WTC11 (cell line): ENCODE results near the gene HYI. TPM values are rescaled to one million over a fixed set of nuclear protein-coding genes. Genes with fewer than 3 reads are reported as not detected.
A peak's percentile ranks its signal among the peaks of the same experiment; 100 is the strongest.

Source experiments
- CBFB ChIP-seq: sonication (generic); formaldehyde crosslinking; IDR thresholded peaks from 2 replicates; pipeline ENCODE4 v1.8.1; 2022; ENCODE audit warnings: mild to moderate bottlenecking, low read depth, missing genetic modification reagents
- FOXK1 ChIP-seq: sonication (generic); formaldehyde crosslinking; IDR thresholded peaks from 2 replicates; pipeline ENCODE4 v1.8.0; 2022; ENCODE audit warnings: mild to moderate bottlenecking, moderate library complexity, missing genetic modification reagents
- GRHL2 ChIP-seq: fragments of 250-450 bp; sonication (Bioruptor Pico); IDR thresholded peaks from 2 replicates; pipeline ENCODE4 v1.8.0; 2022; ENCODE audit warnings: mild to moderate bottlenecking, moderate library complexity; ENCODE audit not compliant: insufficient replicate concordance, severe bottlenecking
- JAZF1 ChIP-seq: fragments of 250-450 bp; sonication (Bioruptor Pico); IDR thresholded peaks from 2 replicates; pipeline ENCODE4 v1.9.0; 2021; ENCODE audit warnings: moderate library complexity, mild to moderate bottlenecking, inconsistent platforms
- MXD4 ChIP-seq: fragments of 250-450 bp; sonication (Bioruptor Pico); IDR thresholded peaks from 2 replicates; pipeline ENCODE4 v1.8.0; 2021; ENCODE audit warnings: mild to moderate bottlenecking, moderate library complexity, borderline replicate concordance
- NR3C1 ChIP-seq: sonication (generic); formaldehyde crosslinking; conservative IDR thresholded peaks from 2 replicates; pipeline ENCODE4 v1.8.1; 2023; ENCODE audit warnings: low read depth, mild to moderate bottlenecking, missing genetic modification reagents
- OVOL2 ChIP-seq: fragments of 250-450 bp; sonication (Bioruptor Pico); IDR thresholded peaks from 2 replicates; pipeline ENCODE4 v1.9.0; 2021; ENCODE audit warnings: mild to moderate bottlenecking, borderline replicate concordance
- TP53 ChIP-seq: sonication (generic); formaldehyde crosslinking; IDR thresholded peaks from 2 replicates; pipeline ENCODE4 v1.8.1; 2023; ENCODE audit warnings: mild to moderate bottlenecking, missing genetic modification reagents
- ZNF232 ChIP-seq: sonication (generic); formaldehyde crosslinking; IDR thresholded peaks from 2 replicates; pipeline ENCODE4 v1.8.0; 2022; ENCODE audit warnings: mild to moderate bottlenecking, missing genetic modification reagents
- total RNA-seq: library from RNA; stranded (reverse); gene quantifications from 3 replicates; pipeline ENCODE4 v1.2.3, GENCODE V29; 2021
- TF ChIP-seq, protein P1 (sequence below): sonication (generic); formaldehyde crosslinking; conservative IDR thresholded peaks from 2 replicates; pipeline ENCODE4 v1.8.1; 2023; ENCODE audit warnings: mild to moderate bottlenecking, low read depth, missing genetic modification reagents, moderate library complexity
- TF ChIP-seq, protein P2 (sequence below): fragments of 250-450 bp; sonication (Bioruptor Pico); IDR thresholded peaks from 2 replicates; pipeline ENCODE4 v1.9.0; 2021; ENCODE audit warnings: mild to moderate bottlenecking
- TF ChIP-seq, protein P3 (sequence below): sonication (generic); formaldehyde crosslinking; IDR thresholded peaks from 2 replicates; pipeline ENCODE4 v1.8.1; 2023; ENCODE audit warnings: mild to moderate bottlenecking, missing genetic modification reagents, moderate library complexity
- TF ChIP-seq, protein P4 (sequence below): sonication (generic); formaldehyde crosslinking; IDR thresholded peaks from 2 replicates; pipeline ENCODE4 v1.8.1; 2022; ENCODE audit warnings: mild to moderate bottlenecking, missing genetic modification reagents, moderate library complexity, borderline replicate concordance
- TF ChIP-seq, protein P5 (sequence below): fragments of 200-600 bp; IDR thresholded peaks from 2 replicates; pipeline ENCODE4 v1.8.0; 2022; ENCODE audit warnings: antibody characterized with exemption
- TF ChIP-seq, protein P6 (sequence below): fragments of 250-450 bp; sonication (Bioruptor Pico); IDR thresholded peaks from 2 replicates; pipeline ENCODE4 v1.9.0; 2021; ENCODE audit warnings: mild to moderate bottlenecking, borderline replicate concordance
- TF ChIP-seq, protein P7 (sequence below): fragments of 250-450 bp; sonication (Bioruptor Pico); IDR thresholded peaks from 2 replicates; pipeline ENCODE4 v1.9.0; 2021; ENCODE audit warnings: mild to moderate bottlenecking
- TF ChIP-seq, protein P8 (sequence below): sonication (generic); formaldehyde crosslinking; IDR thresholded peaks from 2 replicates; pipeline ENCODE4 v1.8.0; 2023; ENCODE audit warnings: mild to moderate bottlenecking, missing genetic modification reagents
- TF ChIP-seq, protein P9 (sequence below): sonication (generic); formaldehyde crosslinking; IDR thresholded peaks from 2 replicates; pipeline ENCODE4 v1.8.0; 2023; ENCODE audit warnings: missing genetic modification reagents

The HYI gene
- total RNA-seq, 1 experiment from 2014 or later = 23.2 TPM

DNA sequence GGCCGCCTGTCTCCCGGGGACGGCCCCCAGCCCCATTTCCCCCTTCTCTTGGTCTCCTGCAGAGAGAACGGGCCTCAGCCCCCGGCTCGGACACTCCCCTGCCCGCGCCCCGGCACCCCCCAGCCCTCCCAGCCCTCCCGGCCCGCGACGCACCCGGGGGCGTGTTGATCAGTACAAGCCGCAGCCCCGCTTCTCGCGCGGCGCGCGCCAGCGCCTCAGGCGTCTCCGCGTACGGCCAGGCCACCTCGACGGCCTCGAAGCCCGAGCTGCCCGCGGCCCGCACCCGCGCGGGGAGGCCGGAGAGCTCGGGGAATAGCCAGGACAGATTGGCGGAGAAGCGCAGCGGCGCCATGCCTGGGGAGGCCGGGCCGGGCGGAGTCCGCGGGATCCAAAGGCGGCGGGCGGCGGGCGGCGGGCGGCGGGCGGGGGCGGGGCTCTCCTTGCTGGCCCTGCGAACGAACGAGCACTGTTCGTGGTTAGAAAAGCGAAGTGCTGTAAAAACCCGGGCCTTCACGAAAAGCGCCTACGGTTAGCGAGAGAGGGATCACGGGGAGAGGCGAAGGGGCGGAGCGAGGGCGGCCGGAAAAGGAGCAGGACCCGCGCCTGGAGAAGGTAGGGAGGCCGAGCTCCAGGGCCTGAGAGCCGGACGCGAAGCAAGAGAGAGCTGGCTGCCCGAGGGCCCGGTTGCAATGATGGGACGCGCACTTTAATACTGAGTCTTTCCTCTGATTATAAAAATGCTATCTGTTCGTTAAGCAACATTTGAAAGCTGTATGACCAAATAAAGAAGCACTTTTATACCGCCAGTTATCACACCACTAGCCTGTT, at the start of gene HYI (continued):
- TF ChIP-seq, protein P1, sequence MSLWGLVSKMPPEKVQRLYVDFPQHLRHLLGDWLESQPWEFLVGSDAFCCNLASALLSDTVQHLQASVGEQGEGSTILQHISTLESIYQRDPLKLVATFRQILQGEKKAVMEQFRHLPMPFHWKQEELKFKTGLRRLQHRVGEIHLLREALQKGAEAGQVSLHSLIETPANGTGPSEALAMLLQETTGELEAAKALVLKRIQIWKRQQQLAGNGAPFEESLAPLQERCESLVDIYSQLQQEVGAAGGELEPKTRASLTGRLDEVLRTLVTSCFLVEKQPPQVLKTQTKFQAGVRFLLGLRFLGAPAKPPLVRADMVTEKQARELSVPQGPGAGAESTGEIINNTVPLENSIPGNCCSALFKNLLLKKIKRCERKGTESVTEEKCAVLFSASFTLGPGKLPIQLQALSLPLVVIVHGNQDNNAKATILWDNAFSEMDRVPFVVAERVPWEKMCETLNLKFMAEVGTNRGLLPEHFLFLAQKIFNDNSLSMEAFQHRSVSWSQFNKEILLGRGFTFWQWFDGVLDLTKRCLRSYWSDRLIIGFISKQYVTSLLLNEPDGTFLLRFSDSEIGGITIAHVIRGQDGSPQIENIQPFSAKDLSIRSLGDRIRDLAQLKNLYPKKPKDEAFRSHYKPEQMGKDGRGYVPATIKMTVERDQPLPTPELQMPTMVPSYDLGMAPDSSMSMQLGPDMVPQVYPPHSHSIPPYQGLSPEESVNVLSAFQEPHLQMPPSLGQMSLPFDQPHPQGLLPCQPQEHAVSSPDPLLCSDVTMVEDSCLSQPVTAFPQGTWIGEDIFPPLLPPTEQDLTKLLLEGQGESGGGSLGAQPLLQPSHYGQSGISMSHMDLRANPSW = no peak
- no peak for TF ChIP-seq NR3C1 (CRISPR knock-in tag)
- TF ChIP-seq ZNF232 (CRISPR knock-in tag) = no peak
- TF ChIP-seq, protein P2, sequence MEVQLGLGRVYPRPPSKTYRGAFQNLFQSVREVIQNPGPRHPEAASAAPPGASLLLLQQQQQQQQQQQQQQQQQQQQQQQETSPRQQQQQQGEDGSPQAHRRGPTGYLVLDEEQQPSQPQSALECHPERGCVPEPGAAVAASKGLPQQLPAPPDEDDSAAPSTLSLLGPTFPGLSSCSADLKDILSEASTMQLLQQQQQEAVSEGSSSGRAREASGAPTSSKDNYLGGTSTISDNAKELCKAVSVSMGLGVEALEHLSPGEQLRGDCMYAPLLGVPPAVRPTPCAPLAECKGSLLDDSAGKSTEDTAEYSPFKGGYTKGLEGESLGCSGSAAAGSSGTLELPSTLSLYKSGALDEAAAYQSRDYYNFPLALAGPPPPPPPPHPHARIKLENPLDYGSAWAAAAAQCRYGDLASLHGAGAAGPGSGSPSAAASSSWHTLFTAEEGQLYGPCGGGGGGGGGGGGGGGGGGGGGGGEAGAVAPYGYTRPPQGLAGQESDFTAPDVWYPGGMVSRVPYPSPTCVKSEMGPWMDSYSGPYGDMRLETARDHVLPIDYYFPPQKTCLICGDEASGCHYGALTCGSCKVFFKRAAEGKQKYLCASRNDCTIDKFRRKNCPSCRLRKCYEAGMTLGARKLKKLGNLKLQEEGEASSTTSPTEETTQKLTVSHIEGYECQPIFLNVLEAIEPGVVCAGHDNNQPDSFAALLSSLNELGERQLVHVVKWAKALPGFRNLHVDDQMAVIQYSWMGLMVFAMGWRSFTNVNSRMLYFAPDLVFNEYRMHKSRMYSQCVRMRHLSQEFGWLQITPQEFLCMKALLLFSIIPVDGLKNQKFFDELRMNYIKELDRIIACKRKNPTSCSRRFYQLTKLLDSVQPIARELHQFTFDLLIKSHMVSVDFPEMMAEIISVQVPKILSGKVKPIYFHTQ (CRISPR knock-in tag) = no peak
- TF ChIP-seq MXD4 (CRISPR knock-in tag) = no peak
- TF ChIP-seq FOXK1 (CRISPR knock-in tag) = peak; percentile 70; the same call in 1 of the 2 replicates
- TF ChIP-seq, protein P3, sequence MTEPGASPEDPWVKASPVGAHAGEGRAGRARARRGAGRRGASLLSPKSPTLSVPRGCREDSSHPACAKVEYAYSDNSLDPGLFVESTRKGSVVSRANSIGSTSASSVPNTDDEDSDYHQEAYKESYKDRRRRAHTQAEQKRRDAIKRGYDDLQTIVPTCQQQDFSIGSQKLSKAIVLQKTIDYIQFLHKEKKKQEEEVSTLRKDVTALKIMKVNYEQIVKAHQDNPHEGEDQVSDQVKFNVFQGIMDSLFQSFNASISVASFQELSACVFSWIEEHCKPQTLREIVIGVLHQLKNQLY (CRISPR knock-in tag) = no peak; the same call in 1 of the 2 replicates
- TF ChIP-seq, protein P4, sequence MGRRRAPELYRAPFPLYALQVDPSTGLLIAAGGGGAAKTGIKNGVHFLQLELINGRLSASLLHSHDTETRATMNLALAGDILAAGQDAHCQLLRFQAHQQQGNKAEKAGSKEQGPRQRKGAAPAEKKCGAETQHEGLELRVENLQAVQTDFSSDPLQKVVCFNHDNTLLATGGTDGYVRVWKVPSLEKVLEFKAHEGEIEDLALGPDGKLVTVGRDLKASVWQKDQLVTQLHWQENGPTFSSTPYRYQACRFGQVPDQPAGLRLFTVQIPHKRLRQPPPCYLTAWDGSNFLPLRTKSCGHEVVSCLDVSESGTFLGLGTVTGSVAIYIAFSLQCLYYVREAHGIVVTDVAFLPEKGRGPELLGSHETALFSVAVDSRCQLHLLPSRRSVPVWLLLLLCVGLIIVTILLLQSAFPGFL = no peak
- no peak for TF ChIP-seq CBFB
- TF ChIP-seq, protein P5, sequence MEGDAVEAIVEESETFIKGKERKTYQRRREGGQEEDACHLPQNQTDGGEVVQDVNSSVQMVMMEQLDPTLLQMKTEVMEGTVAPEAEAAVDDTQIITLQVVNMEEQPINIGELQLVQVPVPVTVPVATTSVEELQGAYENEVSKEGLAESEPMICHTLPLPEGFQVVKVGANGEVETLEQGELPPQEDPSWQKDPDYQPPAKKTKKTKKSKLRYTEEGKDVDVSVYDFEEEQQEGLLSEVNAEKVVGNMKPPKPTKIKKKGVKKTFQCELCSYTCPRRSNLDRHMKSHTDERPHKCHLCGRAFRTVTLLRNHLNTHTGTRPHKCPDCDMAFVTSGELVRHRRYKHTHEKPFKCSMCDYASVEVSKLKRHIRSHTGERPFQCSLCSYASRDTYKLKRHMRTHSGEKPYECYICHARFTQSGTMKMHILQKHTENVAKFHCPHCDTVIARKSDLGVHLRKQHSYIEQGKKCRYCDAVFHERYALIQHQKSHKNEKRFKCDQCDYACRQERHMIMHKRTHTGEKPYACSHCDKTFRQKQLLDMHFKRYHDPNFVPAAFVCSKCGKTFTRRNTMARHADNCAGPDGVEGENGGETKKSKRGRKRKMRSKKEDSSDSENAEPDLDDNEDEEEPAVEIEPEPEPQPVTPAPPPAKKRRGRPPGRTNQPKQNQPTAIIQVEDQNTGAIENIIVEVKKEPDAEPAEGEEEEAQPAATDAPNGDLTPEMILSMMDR = no peak
- no peak for TF ChIP-seq GRHL2 (CRISPR knock-in tag)
- TF ChIP-seq JAZF1 (CRISPR knock-in tag) = no peak
- TF ChIP-seq, protein P6, sequence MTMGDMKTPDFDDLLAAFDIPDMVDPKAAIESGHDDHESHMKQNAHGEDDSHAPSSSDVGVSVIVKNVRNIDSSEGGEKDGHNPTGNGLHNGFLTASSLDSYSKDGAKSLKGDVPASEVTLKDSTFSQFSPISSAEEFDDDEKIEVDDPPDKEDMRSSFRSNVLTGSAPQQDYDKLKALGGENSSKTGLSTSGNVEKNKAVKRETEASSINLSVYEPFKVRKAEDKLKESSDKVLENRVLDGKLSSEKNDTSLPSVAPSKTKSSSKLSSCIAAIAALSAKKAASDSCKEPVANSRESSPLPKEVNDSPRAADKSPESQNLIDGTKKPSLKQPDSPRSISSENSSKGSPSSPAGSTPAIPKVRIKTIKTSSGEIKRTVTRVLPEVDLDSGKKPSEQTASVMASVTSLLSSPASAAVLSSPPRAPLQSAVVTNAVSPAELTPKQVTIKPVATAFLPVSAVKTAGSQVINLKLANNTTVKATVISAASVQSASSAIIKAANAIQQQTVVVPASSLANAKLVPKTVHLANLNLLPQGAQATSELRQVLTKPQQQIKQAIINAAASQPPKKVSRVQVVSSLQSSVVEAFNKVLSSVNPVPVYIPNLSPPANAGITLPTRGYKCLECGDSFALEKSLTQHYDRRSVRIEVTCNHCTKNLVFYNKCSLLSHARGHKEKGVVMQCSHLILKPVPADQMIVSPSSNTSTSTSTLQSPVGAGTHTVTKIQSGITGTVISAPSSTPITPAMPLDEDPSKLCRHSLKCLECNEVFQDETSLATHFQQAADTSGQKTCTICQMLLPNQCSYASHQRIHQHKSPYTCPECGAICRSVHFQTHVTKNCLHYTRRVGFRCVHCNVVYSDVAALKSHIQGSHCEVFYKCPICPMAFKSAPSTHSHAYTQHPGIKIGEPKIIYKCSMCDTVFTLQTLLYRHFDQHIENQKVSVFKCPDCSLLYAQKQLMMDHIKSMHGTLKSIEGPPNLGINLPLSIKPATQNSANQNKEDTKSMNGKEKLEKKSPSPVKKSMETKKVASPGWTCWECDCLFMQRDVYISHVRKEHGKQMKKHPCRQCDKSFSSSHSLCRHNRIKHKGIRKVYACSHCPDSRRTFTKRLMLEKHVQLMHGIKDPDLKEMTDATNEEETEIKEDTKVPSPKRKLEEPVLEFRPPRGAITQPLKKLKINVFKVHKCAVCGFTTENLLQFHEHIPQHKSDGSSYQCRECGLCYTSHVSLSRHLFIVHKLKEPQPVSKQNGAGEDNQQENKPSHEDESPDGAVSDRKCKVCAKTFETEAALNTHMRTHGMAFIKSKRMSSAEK = no peak
- TF ChIP-seq TP53 (CRISPR knock-in tag) = no peak
- TF ChIP-seq, protein P7, sequence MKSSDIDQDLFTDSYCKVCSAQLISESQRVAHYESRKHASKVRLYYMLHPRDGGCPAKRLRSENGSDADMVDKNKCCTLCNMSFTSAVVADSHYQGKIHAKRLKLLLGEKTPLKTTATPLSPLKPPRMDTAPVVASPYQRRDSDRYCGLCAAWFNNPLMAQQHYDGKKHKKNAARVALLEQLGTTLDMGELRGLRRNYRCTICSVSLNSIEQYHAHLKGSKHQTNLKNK (CRISPR knock-in tag) = no peak
- TF ChIP-seq OVOL2 (CRISPR knock-in tag) = no peak
- TF ChIP-seq, protein P8, sequence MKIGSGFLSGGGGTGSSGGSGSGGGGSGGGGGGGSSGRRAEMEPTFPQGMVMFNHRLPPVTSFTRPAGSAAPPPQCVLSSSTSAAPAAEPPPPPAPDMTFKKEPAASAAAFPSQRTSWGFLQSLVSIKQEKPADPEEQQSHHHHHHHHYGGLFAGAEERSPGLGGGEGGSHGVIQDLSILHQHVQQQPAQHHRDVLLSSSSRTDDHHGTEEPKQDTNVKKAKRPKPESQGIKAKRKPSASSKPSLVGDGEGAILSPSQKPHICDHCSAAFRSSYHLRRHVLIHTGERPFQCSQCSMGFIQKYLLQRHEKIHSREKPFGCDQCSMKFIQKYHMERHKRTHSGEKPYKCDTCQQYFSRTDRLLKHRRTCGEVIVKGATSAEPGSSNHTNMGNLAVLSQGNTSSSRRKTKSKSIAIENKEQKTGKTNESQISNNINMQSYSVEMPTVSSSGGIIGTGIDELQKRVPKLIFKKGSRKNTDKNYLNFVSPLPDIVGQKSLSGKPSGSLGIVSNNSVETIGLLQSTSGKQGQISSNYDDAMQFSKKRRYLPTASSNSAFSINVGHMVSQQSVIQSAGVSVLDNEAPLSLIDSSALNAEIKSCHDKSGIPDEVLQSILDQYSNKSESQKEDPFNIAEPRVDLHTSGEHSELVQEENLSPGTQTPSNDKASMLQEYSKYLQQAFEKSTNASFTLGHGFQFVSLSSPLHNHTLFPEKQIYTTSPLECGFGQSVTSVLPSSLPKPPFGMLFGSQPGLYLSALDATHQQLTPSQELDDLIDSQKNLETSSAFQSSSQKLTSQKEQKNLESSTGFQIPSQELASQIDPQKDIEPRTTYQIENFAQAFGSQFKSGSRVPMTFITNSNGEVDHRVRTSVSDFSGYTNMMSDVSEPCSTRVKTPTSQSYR (CRISPR knock-in tag) = peak; percentile 55; the same call in 1 of the 2 replicates
- TF ChIP-seq, protein P9, sequence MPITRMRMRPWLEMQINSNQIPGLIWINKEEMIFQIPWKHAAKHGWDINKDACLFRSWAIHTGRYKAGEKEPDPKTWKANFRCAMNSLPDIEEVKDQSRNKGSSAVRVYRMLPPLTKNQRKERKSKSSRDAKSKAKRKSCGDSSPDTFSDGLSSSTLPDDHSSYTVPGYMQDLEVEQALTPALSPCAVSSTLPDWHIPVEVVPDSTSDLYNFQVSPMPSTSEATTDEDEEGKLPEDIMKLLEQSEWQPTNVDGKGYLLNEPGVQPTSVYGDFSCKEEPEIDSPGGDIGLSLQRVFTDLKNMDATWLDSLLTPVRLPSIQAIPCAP = no peak
